Measurements from ENCODE around the gene WNT11.

WNT11 gene

DNA sequence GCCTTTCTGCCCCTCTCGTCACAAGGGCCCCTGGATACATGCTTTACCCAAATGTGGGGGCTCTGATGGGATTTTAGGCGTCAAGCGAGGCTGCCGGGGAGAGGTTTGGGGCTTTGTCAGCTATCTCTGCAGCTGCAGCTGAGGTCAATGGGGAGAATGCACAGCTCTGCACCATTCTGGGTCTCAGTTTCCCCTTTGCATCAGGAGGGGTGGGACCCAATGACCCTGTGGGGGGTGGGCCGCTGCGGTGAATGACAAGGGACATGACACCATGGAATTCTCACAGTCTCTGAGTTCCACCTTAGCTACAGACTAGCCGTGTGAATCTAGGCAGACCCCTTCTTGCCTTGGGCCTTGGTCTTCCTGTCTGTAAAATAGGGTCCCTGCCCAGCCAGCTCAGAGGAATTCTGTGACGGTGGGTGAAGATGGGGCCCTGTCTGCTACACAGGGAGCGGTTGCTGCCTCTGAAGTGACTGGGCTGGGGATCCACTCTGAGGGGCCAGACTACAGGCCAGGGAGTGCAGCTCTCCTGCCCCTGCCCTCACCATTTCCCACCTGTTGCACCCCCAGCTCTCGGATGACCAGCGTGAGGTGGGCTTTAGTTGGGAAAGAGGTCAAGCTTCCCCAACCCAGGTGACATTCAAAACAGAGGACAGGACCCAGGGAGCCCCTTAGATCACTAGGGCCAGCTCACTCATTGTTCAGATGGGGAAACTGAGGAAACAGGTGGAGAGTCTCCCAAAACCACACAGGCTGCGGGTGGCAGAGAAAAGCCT, 35.9 kb upstream of the WNT11 start:
- H3K27ac ChIP-seq, result no peak overlapping the region
- TF ChIP-seq, protein P1, sequence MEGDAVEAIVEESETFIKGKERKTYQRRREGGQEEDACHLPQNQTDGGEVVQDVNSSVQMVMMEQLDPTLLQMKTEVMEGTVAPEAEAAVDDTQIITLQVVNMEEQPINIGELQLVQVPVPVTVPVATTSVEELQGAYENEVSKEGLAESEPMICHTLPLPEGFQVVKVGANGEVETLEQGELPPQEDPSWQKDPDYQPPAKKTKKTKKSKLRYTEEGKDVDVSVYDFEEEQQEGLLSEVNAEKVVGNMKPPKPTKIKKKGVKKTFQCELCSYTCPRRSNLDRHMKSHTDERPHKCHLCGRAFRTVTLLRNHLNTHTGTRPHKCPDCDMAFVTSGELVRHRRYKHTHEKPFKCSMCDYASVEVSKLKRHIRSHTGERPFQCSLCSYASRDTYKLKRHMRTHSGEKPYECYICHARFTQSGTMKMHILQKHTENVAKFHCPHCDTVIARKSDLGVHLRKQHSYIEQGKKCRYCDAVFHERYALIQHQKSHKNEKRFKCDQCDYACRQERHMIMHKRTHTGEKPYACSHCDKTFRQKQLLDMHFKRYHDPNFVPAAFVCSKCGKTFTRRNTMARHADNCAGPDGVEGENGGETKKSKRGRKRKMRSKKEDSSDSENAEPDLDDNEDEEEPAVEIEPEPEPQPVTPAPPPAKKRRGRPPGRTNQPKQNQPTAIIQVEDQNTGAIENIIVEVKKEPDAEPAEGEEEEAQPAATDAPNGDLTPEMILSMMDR (conservative IDR thresholded peaks at IDR 0.05), result no peak

DNA sequence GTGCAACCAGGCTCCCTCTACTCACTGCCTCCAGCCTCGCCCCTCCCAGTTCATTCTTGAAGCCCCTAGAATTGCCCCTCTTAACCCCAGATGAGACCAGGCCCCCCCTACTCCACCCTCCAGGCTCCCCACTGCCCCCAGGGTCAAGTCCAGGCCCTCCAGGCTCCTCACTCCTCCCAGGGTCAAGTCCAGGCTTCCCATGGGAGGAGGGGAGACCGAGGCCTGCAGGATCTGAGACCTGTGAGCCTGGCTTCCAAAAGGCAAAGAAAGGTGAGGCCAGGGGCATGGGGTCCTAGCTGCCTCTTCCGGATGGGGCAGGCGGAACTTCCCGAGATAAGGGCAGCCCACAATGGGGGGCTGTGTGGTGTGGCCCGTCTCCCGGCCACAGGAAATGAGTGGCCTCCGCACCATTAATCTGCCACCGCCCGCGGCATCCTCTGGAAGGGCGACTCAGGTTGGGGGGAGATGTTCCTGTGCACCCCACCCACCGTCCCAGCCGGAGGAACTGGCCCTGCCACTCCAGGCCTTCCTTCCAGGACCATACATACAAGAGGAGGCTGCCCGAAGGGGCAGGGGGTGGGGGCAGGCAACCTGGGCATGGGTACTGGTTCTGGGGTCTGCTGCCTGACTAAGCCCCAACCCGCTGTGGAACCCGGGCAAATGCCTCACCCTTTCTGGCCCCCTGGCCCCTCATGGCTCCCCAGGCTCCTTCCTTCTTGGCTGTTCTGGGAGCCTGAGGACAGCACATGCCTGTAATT, 35.1 kb upstream of the WNT11 start:
- H3K27ac ChIP-seq, result no peak overlapping the region
- TF ChIP-seq, protein P1 (conservative IDR thresholded peaks at IDR 0.05), result no peak

DNA sequence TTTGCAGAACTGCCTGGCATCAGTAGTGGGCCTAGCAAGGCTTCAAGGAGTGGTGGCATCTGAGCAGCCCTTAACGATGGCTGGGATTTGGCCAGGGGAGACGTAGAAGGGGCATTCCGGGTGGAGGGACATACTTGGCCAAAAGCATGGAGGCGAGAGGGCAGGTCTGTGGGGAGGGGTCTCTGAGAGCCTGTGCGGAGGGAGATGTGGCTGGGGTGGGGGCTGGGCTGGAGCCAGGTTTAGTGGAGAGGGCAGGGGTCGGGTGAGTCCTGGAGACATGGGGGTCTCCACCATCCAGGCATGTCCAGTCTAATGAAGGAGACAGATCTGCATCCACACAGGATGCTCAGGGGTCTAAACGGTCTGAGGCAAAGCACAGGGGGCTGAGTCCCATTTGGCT, 34.4 kb upstream of the WNT11 start:
- TF ChIP-seq, protein P1 (conservative IDR thresholded peaks at IDR 0.05), result no peak
- no peak overlapping the region for H3K27ac ChIP-seq

DNA sequence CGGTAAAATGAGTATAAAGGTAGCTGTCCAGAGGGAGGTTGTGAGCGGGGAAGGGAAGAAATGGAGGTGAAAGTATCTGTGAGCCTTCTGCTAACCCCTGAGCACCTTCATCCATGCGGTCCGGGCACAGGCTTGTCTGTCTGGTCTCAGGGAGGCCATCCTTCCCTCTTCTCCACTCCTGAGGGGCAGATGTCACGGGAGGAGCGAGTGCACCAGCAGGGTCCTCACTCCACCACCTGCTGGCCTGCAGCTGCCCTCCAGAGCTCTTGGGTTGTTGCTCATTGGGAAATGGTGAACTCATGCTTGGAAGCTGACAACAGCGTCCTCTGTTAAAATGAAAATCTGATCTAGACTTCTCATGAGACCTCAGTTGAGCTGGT, 33.8 kb upstream of the WNT11 start:
- no peak overlapping the region for H3K27ac ChIP-seq
- TF ChIP-seq, protein P1 (conservative IDR thresholded peaks at IDR 0.05), result no peak

DNA sequence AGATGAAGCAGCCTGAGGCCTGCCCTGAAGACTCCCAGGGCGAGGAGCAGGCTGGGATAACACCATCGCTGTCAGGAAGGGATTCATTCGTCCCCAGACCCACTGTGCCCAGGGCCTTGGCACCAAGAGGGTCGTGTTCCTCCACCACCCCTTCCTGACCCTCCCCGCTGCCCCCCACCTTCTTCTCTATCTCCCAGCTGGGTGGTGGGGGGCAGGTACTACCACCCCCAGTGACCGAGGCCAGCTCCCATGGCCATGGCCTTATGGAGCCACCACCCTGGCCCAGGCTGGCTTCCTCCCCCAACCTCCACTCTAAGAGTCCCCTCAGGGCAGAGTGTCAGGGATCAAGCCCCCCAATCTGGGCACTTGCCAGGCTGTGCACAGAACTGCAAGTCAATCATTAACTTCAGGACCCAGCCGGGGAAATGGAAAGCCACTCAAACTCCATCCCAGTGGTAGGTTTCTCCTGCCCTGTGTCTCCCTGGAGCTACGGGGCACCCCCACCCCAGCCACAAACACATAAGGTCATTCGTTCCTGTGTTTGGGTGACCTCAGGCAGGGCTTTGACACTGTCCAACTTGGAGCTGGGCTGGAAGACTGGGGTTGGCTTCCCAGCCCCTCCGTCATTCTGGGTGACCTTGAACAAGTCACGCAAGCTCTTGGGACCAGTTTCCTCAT, 33.3 kb upstream of the WNT11 start:
- H3K27ac ChIP-seq, result no peak overlapping the region
- TF ChIP-seq, protein P1 (conservative IDR thresholded peaks at IDR 0.05), result no peak

DNA sequence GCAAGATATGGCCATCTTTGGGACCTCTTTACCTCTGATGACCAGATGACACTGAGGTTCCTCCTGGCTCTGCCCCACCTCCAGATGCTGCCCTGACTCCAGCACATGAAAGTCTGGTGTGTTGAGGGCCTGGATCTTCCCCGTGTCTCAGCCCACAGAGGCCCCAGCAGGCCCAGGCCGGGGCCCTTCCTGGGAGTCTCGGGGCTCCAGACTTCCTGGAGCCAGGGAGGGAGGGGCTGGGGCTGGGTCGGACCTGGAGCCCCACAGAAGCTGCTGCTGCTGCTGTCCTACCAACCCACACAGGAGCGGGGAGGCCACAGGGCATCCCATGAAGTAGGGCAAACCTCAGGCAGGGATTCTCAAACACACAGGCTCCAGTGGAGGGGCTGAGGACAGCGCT, 32.2 kb upstream of the WNT11 start:
- TF ChIP-seq, protein P1 (conservative IDR thresholded peaks at IDR 0.05), result no peak

DNA sequence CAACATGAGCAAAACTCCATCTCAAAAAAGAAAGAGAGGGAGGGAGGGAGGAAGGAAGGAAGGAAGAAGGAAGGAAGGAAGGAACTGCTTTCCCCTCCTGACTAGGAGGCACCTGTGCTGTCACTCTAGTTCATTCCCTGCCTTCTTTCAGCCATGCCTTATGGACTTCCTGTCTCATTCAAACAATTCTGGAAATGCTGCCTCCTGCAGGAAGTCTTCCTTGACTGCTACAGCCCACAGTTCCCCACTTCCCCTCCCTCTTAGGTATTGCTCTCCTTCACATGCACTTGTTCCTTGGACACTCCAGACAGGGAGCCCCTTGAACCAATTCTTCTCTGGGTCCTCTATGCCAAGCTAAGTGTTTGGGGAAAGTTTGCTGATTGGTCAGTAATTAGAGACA, 31.6 kb upstream of the WNT11 start:
- TF ChIP-seq, protein P1 (conservative IDR thresholded peaks at IDR 0.05), result no peak
- H3K27ac ChIP-seq, result no peak overlapping the region

More for the DNA sequence above, 32.2 kb upstream of the WNT11 start:
- no peak overlapping the region for H3K27ac ChIP-seq

Measured in VCaP (cell line).